OCI-LY1 (cell line): ENCODE results near the gene RILP.

ENCODE experiments used
- CTCF ChIP-seq: fragments of 200-600 bp; sonication (generic), shearing (Covaris generic); IDR thresholded peaks from 2 replicates; pipeline ENCODE4 v1.5.1; 2017; ENCODE audit warnings: mild to moderate bottlenecking, antibody characterized with exemption, low read length, moderate library complexity, mixed read lengths
- EZH2 ChIP-seq: fragments of 200-600 bp; sonication (generic), shearing (Covaris generic); IDR thresholded peaks from 2 replicates; pipeline ENCODE4 v1.8.0; 2017; ENCODE audit warnings: borderline replicate concordance, mixed run types, mild to moderate bottlenecking, antibody characterized with exemption, low read length, moderate library complexity, mixed read lengths

GRCh38 chr17:1597861-1598342 lies 51.8 kb downstream of the RILP start:
- TF ChIP-seq CTCF = no peak
- no peak for TF ChIP-seq EZH2
